ENCODE data around the gene SFI1. TPM values are rescaled to one million over a fixed set of nuclear protein-coding genes. Genes with fewer than 3 reads are reported as not detected.
A peak's percentile ranks its signal among the peaks of the same experiment; 100 is the strongest.

SFI1 gene
- polyA plus RNA-seq, 12 donors: 5.8 to 28.7 (median 10.8) TPM; not detected in 1

- no peak for DNase-seq
These were observed 118.6 kb downstream of the SFI1 start for GRCh38 chr22:31614781-31615490.

- no peak for DNase-seq
These were observed 119.1 kb downstream of the SFI1 start for GRCh38 chr22:31615491-31615860.

- DNase-seq: no peak
These were observed 119.6 kb downstream of the SFI1 start for GRCh38 chr22:31615940-31616314.

- DNase-seq: no peak
These were observed 120.1 kb downstream of the SFI1 start for GRCh38 chr22:31616315-31616980.

DNA sequence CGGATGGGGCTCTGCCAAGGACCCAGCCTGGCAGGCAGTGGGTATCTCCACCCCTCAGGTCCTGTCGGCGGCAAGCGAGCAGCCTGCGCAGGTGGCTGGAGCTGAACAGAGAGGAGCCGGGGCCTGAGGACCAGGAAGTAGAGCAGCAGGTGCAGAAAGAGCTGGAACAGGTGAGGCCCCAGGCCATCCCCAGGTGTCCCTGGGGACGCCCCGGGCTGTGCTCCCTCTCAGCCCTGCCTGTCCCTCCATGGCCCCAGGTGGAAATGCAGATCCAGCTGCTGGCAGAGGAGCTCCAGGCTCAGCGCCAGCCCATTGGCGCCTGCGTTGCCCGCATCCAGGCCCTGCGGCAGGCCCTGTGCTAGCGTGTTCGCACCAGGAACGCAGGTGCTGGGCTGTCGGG lies 121.7 kb downstream of the SFI1 start:
- no peak for DNase-seq

- no peak for DNase-seq
These were observed 122.3 kb downstream of the SFI1 start for GRCh38 chr22:31618471-31619176.

DNA sequence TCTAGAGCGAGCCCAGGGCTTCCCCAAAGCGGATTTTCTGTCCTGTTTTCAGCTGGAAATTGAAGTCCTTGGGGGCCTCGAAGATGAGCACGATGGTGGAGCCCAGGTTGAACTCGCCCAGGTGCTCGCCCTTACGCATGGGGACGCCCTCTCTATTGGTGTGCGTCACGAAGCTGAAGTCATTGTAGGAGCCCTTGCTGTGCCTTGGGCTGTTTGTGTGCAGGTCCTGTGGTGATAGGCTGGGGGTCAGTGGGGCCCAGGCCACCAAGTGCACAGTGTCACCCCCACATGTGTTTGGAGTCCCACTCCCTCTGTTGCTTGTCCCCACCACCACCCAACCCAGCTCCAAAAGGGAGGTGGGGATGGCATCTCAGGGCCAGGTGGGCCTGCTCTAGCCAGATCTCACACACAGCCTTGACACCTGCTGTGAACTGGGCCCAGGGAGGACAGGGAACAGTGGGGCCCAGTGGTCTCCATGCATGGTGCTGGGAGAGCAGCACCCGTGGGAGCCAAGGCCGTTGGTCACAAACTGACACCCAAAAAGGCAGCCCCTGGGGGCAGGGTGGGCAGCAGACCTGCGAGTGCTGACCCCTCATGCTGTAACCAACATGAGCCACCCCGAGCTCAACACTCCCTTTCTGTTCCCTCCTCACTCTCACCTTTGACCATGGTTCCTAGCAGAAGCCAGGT lies 123.4 kb downstream of the SFI1 start:
- DNase-seq: no peak

GRCh38 chr22:31620756-31621480 lies 124.6 kb downstream of the SFI1 start:
- DNase-seq: no peak

DNA sequence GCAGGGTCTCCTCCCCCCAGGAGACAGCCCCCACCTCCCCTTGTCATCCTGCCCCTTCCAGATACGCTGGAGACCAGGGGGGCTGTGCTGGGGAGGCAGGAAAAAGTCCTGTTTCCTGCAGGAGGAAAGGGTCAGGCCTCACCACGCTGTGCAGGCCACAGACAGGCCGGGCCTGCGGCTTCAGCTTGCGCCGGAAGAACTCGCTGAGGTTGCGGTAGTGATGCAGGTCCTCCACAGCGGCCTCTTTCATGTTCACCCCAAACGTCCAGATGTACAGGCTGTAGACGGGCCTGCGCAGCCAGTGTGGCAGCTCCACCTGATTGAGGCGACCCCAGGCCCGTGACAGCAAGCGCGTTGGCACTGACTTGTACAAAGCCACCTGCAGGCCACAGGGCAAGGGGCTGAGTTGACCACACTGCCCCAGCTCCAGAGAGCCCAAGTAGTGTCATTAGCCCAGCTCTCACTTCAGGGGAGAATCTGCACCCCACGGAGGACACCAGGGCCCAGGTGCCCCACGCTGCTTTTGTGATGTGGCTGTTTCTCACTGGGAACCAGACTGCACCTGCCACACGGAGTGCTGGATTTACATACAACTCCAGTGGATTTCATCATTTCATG lies 125.3 kb downstream of the SFI1 start:
- no peak for DNase-seq

DNA sequence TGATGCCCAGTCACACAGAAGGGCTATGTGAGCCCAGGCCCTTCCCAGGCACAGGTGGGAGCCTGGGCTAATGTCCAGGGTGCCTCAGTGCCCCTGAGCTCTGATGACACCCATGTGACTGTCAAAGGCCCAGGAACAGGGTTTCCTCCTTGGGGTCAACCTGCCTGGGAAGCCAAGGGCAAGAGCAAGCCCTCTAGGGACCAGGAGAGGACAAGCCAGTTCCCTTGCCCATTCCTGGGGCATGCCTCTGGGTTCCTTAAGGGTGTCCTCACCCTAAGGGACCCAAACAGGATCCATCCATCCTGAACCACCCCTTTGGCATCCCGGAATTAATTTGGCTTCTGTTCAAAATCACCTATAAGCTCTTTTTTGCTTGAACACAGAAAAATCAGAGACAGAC lies 126.6 kb downstream of the SFI1 start:
- no peak for DNase-seq

- DNase-seq: no peak
These were observed 127.4 kb downstream of the SFI1 start for GRCh38 chr22:31623592-31624304.

GRCh38 chr22:31625257-31625640 lies 128.9 kb downstream of the SFI1 start:
- no peak for DNase-seq

- DNase-seq: no peak
These were observed 129.5 kb downstream of the SFI1 start for GRCh38 chr22:31625661-31626426.

DNA sequence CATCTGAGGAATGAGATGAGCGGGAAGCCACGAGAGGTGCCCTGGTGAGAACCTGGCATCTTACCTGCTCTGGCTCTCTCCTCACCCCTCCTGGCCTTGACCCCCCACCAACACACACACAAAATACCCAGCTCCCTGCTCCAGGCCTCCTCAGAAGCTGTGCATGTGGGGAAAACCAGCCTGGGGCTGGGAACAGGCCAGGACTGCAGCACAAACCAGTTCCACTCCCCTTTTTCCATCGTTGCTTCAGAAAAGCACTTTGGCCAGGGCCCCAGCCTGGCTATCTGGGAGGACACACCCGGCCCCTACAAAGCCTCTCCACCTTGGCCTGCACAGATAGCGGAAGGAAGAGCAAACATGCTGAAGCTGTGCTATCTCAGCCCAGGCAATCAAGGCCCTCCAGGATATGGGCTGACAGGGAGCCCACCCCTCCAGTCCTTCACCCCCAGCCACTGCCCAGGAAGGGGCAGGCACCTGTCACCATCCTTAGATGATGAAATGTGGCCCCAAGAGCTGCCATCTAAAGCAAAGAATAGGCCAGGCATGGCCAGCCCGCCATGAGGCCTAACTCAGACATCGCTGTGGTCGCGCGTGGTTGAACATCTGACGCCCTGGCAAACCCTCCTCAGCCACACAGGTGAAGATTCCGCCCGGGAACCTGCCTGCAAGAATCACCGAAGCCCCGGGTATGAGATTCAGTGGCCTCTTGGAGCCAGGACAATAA lies 130.3 kb downstream of the SFI1 start:
- DNase-seq: peak; percentile 65

- DNase-seq: no peak
These were observed 130.9 kb downstream of the SFI1 start for GRCh38 chr22:31627223-31627731.

DNA sequence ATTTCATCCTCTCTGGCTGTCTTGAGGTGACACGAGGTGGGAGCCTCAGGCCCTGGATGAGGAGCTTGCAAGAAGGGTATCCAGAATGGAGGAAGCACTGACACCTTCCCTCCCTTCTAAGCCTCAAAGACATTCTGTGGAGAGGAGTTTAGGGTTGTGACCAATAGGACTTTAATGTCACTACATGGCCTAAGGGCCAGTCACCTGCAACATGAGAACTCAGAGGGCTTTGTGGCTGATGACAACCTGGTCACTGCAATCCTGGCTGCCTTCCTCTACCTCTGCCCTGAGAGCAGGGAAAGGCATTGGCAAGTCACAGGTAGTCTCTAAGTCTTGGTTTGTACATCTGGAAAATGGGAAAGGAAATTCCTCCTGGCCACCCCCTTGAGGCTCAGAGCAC lies 132.0 kb downstream of the SFI1 start:
- no peak for DNase-seq

DNA sequence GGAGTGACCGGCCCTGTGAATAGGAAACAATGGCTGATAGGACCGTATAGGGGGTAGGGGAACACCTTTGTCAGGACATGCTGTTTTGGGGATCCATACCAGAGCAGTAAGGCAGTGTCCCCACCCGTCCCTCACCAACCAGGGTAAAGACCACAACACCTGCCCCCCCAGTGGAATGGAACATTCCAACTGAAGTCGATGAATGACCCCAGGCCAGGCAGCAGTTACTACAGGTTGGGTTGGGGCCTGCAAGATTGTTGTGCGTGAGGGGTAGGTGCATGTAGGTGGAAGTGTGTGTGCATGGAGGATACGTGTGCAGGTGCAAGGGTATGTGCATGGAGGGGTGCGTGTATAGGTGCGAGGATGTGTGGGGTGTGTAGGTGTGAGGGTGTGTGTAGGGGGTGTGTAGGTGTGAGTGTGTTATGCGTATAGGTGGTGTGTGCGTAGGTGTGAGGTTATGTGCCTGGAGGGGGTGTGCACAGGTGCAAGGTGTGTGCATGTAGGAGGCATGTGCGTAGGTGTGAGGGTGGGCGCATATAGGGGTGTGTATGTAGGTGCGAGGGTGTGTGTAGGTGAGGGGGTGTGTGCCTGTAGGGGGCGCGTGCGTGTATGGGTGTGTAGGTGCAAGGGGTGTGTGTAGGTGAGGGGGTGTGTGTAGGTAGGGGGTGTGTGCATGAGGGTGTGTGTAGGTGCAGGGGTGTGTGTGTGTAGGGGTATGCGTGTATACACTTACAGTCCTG lies 132.8 kb downstream of the SFI1 start:
- DNase-seq: no peak

- no peak for DNase-seq
These were observed 133.4 kb downstream of the SFI1 start for GRCh38 chr22:31629741-31630184.
